Prostate gland (tissue), 2 donors: ENCODE results near the gene PSMB2. TPM values are rescaled to one million over a fixed set of nuclear protein-coding genes. Genes with fewer than 3 reads are reported as not detected.

Experiments used
- DNase-seq: peaks from one replicate; pipeline ENCODE4 v3.0.0-alpha.2; 2019; ENCODE audit warnings: low spot score
- H3K27ac ChIP-seq, 2 donors: fragments of 200-600 bp; sonication (generic); 2 replicates each; pipeline ENCODE4 v1.5.1; 2017 to 2019
- H3K27me3 ChIP-seq: fragments of 200-600 bp; sonication (generic); replicated peaks from 2 replicates; pipeline ENCODE4 v1.5.1; 2019; ENCODE audit not compliant: insufficient read depth
- H3K36me3 ChIP-seq, 2 donors: fragments of 200-600 bp; sonication (generic); 1 replicate in 1 of 2; 2 replicates in 1 of 2; pipeline versions ENCODE4 v1.5.1 to v1.8.1; 2017 to 2019
- H3K4me1 ChIP-seq: fragments of 200-600 bp; sonication (generic); replicated peaks from 2 replicates; pipeline ENCODE4 v1.5.1; 2019
- H3K4me3 ChIP-seq, 2 donors: fragments of 200-600 bp; sonication (generic); 2 replicates each; pipeline ENCODE4 v1.5.1; 2017 to 2019
- H3K9me3 ChIP-seq: fragments of 200-600 bp; sonication (generic); 2 replicates; pipeline ENCODE4 v1.5.1; 2017
- POLR2A ChIP-seq: fragments of 450-650 bp; IDR thresholded peaks from one replicate; pipeline ENCODE4 v1.6.1; 2016; ENCODE audit warnings: antibody characterized with exemption, mild to moderate bottlenecking
- POLR2AphosphoS5 ChIP-seq: sonication (generic); formaldehyde crosslinking; IDR thresholded peaks from one replicate; pipeline ENCODE4 v1.6.1; 2017; ENCODE audit warnings: antibody characterized with exemption
- WGBS: methylation state at CpG from one replicate; pipeline ENCODE4 v1.1.5; 2018; 5-methylcytosine and 5-hydroxymethylcytosine counted together
- intact Hi-C: fragments of 100-400 bp; cut with DNase I; formaldehyde crosslinking; loops from one replicate; pipeline ENCODE4 v1.14.2; 2022
- total RNA-seq, 2 donors: library from RNA; depleted of rRNA; stranded (reverse); fragments of >200 nt; gene quantifications; one replicate each; pipeline ENCODE4 v1.1.0, GENCODE V29; 2016
- TF ChIP-seq, protein P1 (sequence below), 4 experiments: fragments of 200-600 bp in 2 of 4; fragments of 450-650 bp in 2 of 4; sonication (generic) in 2 of 4; IDR thresholded peaks; 1 replicate in 3 of 4; 2 replicates in 1 of 4; pipeline ENCODE4 v1.5.1; 2016 to 2019; ENCODE audit warnings: antibody characterized with exemption in 4 of 4, mild to moderate bottlenecking in 2 of 4, moderate library complexity in 2 of 4

Gene PSMB2
- total RNA-seq, 2 donors from 2014 or later: 53.6 to 64.8 TPM

- no peak overlapping the region for H3K27ac ChIP-seq
- H3K9me3 ChIP-seq: no peaks in the 10 kb centered on the region
- intact Hi-C loops: no loop called here
- no peaks in the 10 kb centered on the region for H3K4me1 ChIP-seq
- no peak for DNase-seq
- no peaks in the 10 kb centered on the region for H3K27me3 ChIP-seq
- no peaks in the 10 kb centered on the region for H3K36me3 ChIP-seq
- no peak overlapping the region for H3K4me3 ChIP-seq
- TF ChIP-seq, protein P1, sequence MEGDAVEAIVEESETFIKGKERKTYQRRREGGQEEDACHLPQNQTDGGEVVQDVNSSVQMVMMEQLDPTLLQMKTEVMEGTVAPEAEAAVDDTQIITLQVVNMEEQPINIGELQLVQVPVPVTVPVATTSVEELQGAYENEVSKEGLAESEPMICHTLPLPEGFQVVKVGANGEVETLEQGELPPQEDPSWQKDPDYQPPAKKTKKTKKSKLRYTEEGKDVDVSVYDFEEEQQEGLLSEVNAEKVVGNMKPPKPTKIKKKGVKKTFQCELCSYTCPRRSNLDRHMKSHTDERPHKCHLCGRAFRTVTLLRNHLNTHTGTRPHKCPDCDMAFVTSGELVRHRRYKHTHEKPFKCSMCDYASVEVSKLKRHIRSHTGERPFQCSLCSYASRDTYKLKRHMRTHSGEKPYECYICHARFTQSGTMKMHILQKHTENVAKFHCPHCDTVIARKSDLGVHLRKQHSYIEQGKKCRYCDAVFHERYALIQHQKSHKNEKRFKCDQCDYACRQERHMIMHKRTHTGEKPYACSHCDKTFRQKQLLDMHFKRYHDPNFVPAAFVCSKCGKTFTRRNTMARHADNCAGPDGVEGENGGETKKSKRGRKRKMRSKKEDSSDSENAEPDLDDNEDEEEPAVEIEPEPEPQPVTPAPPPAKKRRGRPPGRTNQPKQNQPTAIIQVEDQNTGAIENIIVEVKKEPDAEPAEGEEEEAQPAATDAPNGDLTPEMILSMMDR (IDR thresholded peaks at IDR 0.05): no peak
- no peak for TF ChIP-seq POLR2A
- TF ChIP-seq POLR2AphosphoS5: no peak
Measured at GRCh38 chr1:35623832-35624231, 17.5 kb downstream of the PSMB2 start.

- TF ChIP-seq, protein P1 (IDR thresholded peaks at IDR 0.05): no peak
- TF ChIP-seq POLR2AphosphoS5 (no peak), POLR2A (no peak)
- DNase-seq: no peak
- no peaks in the 10 kb centered on the region for H3K9me3 ChIP-seq
- H3K4me3 ChIP-seq: no peak overlapping the region
- no peaks in the 10 kb centered on the region for H3K36me3 ChIP-seq
- no peaks in the 10 kb centered on the region for H3K27me3 ChIP-seq
- intact Hi-C loops: no loop called here
- WGBS: 86% methylated on average over 4 of the region's 4 CpGs
- no peak overlapping the region for H3K27ac ChIP-seq
- no peaks in the 10 kb centered on the region for H3K4me1 ChIP-seq
Measured at GRCh38 chr1:35622510-35623178, 18.7 kb downstream of the PSMB2 start.

GRCh38 chr1:35619237-35620121 is 21.8 kb downstream of the PSMB2 start:
- no peak overlapping the region for H3K4me3 ChIP-seq
- DNase-seq: no peak
- H3K4me1 ChIP-seq: no peaks in the 10 kb centered on the region
- H3K36me3 ChIP-seq: no peaks in the 10 kb centered on the region
- TF ChIP-seq, protein P1 (IDR thresholded peaks at IDR 0.05): no peak
- TF ChIP-seq POLR2A (no peak), POLR2AphosphoS5 (no peak)
- intact Hi-C loops: no loop called here
- no peaks in the 10 kb centered on the region for H3K9me3 ChIP-seq
- no peak overlapping the region for H3K27ac ChIP-seq
- H3K27me3 ChIP-seq: no peaks in the 10 kb centered on the region
- 83% methylated on average over 6 of the region's 6 CpGs for WGBS

GRCh38 chr1:35615440-35615839 is 25.9 kb downstream of the PSMB2 start:
- H3K36me3 ChIP-seq: no peaks in the 10 kb centered on the region

More at GRCh38 chr1:35615440-35615839, 25.9 kb downstream of the PSMB2 start:
- 89% methylated on average over 8 of the region's 8 CpGs for WGBS
- Histone ChIP-seq H3K27ac (no peak overlapping the region), H3K27me3 (no peaks in the 10 kb centered on the region), H3K4me3 (no peak overlapping the region), H3K9me3 (no peaks in the 10 kb centered on the region), H3K4me1 (no peaks in the 10 kb centered on the region)
- no peak for DNase-seq
- intact Hi-C loops: no loop called here
- TF ChIP-seq POLR2AphosphoS5: no peak
- no peak for TF ChIP-seq POLR2A
- TF ChIP-seq, protein P1 (IDR thresholded peaks at IDR 0.05): no peak
